COLO668 (cell line): ENCODE measurements around the gene NCAPG2.

Source experiments
- DNase-seq: peaks from one replicate; lab custom pipeline; 2025; ENCODE audit not compliant: unreplicated experiment; lab: John Stamatoyannopoulos, UW

NCAPG2 gene

GRCh38 chr7:158704524-158705233 lies at the start of gene NCAPG2:
TSS of gene NCAPG2 (minus strand) at chr7:158704804. CDS start at chr7:158701899, 2,905 bp downstream.
- DNase-seq: peak; percentile 100

GRCh38 chr7:158753900-158754299 lies 49.3 kb upstream of the NCAPG2 start:
- DNase-seq: no peak

- DNase-seq: no peak
Measured at GRCh38 chr7:158751751-158752150, 47.1 kb upstream of the NCAPG2 start.

GRCh38 chr7:158751199-158751598 lies 46.6 kb upstream of the NCAPG2 start:
- DNase-seq: no peak

- no peak for DNase-seq
Measured at GRCh38 chr7:158750702-158751101, 46.1 kb upstream of the NCAPG2 start.

- no peak for DNase-seq
Measured at GRCh38 chr7:158749396-158749795, 44.8 kb upstream of the NCAPG2 start.

GRCh38 chr7:158748335-158748734 lies 43.7 kb upstream of the NCAPG2 start:
- DNase-seq: no peak

GRCh38 chr7:158747408-158747807 lies 42.8 kb upstream of the NCAPG2 start:
- no peak for DNase-seq

GRCh38 chr7:158746957-158747356 lies 42.4 kb upstream of the NCAPG2 start:
- no peak for DNase-seq

- no peak for DNase-seq
Measured at GRCh38 chr7:158745057-158745715, 40.6 kb upstream of the NCAPG2 start.

- no peak for DNase-seq
Measured at GRCh38 chr7:158744070-158744469, 39.5 kb upstream of the NCAPG2 start.

- no peak for DNase-seq
Measured at GRCh38 chr7:158743219-158743618, 38.6 kb upstream of the NCAPG2 start.

GRCh38 chr7:158742065-158742821 lies 37.6 kb upstream of the NCAPG2 start:
- no peak for DNase-seq

- no peak for DNase-seq
Measured at GRCh38 chr7:158741294-158741666, 36.7 kb upstream of the NCAPG2 start.

GRCh38 chr7:158740657-158741293 lies 36.2 kb upstream of the NCAPG2 start:
- no peak for DNase-seq

GRCh38 chr7:158740013-158740656 lies 35.5 kb upstream of the NCAPG2 start:
- no peak for DNase-seq

- DNase-seq: no peak
Measured at GRCh38 chr7:158738841-158739240, 34.2 kb upstream of the NCAPG2 start.

GRCh38 chr7:158737064-158737695 lies 32.6 kb upstream of the NCAPG2 start:
- no peak for DNase-seq

GRCh38 chr7:158735935-158736334 lies 31.3 kb upstream of the NCAPG2 start:
- no peak for DNase-seq

- no peak for DNase-seq
Measured at GRCh38 chr7:158734861-158735260, 30.3 kb upstream of the NCAPG2 start.
